KOPT-K1 (cell line): ENCODE data around the gene GBP6.
"Not testable (repeated sequence)": the region's sequence is repeated elsewhere in the genome, so short reads cannot be mapped to it uniquely, and the experiment has no call there.

Experiments
- H3K27ac ChIP-seq: fragments of 200-600 bp; sonication (generic); 2 replicates; pipeline ENCODE4 v1.5.1; 2016; ENCODE audit warnings: antibody characterized with exemption, mild to moderate bottlenecking, low read depth, low read length; ENCODE audit not compliant: poor library complexity, severe bottlenecking
- H3K36me3 ChIP-seq: fragments of 200-600 bp; sonication (generic); 2 replicates; pipeline ENCODE4 v1.5.1; 2017; ENCODE audit warnings: antibody characterized with exemption, mild to moderate bottlenecking, low read length, moderate library complexity; ENCODE audit not compliant: insufficient read depth
- H3K9me3 ChIP-seq: fragments of 200-600 bp; sonication (generic); 2 replicates; pipeline ENCODE4 v1.5.1; 2017; ENCODE audit warnings: antibody characterized with exemption, low read length, mild to moderate bottlenecking; ENCODE audit not compliant: insufficient read depth, poor library complexity, severe bottlenecking

The GBP6 gene

DNA sequence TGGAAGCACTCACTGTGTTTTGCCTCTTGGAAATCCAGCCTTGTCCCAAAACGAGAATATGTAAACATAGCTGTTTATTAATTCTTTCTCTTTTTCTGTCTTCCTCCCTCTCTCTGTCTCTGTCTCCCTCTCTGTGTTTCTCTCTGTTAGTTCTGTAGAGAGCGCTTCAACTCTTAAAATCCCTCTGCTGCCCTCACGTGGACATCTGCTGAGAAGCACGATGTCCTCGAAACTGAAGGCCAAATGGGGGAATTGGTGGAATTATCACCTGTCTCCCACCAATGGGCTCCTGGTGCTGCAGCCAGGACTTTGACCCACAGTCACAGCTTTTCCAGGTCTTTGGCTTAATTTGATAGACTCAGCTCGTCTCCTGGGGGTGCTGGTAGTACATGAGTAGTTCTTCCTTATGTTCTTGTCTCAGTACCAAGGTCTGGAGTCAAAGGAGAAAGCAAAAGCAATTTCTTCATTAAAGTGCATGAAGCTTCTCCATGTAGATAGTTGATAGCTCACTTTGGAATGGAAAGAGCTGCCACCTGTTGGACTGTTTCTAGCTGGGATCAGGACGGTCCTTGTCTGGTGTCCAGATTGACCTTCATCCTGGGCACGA is 5.5 kb upstream of the GBP6 start:
- Histone ChIP-seq H3K27ac (no peak overlapping the region), H3K36me3 (no peaks in the 10 kb centered on the region), H3K9me3 (no peaks in the 10 kb centered on the region)

DNA sequence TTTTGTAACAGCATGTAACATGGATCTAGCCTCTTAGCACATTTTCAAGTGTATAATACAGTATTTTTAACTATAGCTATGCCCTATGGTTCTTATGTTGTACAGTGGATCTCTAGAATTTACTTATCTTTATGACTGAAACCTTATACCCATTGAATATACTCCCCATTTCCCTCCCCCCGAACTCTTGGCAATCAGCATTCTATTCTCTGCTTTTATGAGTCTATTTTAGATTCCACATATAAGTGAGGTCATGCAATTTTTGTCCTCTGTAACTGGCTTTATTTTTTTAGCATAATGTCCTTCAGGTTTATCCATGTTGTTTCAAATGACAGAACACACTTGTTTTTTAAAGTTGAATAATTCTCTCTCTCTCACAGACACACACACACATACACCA is 3.1 kb upstream of the GBP6 start:
- no peaks in the 10 kb centered on the region for H3K9me3 ChIP-seq

DNA sequence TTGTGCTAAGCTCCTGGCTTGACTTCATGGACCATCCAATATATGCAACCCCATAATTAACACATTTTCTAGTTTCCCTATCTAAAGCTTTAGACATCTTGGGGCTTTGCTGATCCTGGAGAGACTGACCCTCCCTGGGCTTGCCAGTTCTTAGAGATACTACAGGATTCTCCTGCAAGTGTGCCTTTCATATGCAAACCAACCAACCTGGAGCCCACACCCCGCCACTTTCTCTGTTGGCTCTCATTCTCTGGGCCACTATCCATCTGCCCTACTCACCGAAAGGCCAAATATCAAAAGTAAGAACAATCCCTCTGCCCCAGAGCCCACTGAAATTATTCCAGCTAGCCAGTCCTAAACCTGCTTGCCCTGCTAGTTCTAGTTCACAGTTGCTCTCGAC is 2.2 kb upstream of the GBP6 start:
- no peaks in the 10 kb centered on the region for H3K9me3 ChIP-seq
- no peak overlapping the region for H3K27ac ChIP-seq
- H3K36me3 ChIP-seq, result no peaks in the 10 kb centered on the region

More for the DNA sequence above, 3.1 kb upstream of the GBP6 start:
- H3K36me3 ChIP-seq, result no peaks in the 10 kb centered on the region
- no peak overlapping the region for H3K27ac ChIP-seq

DNA sequence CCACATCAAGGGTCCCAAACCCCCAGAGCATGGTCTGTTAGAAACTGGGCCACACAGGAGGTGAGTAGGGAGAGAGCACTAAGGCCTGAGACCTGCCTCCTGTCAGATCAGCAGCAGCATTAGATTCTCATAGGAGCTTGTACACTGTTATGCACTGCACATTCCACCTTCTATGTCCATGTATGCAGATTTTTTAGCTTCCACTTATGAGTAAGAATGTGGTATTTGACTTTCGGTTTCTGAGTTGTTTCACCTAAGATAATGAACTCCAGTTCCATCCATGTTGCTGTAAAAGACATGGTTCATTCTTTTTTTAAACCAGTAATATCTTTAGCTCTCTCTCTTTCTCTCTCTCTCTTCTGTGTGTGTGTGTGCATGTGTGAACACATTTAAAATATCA is 663 bp upstream of the GBP6 start:
- no peaks in the 10 kb centered on the region for H3K9me3 ChIP-seq
- no peaks in the 10 kb centered on the region for H3K36me3 ChIP-seq
- H3K27ac ChIP-seq, result no peak overlapping the region

DNA sequence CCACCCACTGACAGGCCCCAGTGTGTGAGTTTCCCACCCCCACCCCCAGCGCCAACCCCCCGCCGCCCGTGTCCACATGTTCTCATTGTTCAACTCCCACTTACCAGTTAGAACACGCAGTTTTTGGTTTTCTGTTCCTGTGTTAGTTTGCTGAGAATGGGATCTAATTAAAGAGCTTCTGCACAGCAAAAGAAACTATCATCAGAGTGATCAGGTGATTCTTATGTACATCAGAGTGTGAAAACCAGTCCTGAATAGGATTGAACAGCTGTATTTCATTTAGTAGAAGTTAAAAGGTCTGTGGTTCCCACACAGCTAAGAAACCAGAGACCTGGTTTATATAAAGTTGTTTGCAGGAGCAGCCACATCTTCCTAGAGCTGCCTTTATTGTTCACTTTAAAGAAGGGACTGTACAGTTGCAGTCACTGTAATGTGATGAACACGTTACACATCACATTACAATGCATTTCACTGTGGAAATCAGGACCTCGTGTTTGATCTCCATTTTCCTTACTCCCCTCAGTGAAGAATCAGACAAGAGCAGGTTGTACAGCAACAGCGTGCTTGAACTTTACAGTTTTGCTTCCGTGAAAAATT is 1.2 kb downstream of the GBP6 start:
- H3K36me3 ChIP-seq, result no peaks in the 10 kb centered on the region
- no peaks in the 10 kb centered on the region for H3K9me3 ChIP-seq
- H3K27ac ChIP-seq, result no peak overlapping the region

DNA sequence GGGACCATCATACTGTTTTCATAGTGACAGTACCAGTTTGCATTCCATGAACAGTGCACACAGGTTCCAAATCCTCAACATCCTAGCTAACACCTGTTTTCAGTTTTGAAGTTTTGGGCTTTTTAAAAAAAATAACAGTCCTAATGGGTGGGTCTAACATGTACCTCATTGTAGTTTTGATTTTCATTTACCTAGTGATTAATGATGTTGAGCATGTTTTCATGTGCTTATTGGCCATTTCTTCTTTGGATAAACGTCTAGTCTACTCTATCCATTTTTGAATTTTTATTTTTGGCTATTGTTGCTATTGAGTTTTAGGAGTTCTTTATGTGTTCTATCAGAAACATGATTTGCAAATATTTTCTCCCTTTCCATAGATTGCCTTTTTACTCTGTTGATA is 3.4 kb downstream of the GBP6 start:
- no peak overlapping the region for H3K27ac ChIP-seq
- no peaks in the 10 kb centered on the region for H3K9me3 ChIP-seq
- no peaks in the 10 kb centered on the region for H3K36me3 ChIP-seq

DNA sequence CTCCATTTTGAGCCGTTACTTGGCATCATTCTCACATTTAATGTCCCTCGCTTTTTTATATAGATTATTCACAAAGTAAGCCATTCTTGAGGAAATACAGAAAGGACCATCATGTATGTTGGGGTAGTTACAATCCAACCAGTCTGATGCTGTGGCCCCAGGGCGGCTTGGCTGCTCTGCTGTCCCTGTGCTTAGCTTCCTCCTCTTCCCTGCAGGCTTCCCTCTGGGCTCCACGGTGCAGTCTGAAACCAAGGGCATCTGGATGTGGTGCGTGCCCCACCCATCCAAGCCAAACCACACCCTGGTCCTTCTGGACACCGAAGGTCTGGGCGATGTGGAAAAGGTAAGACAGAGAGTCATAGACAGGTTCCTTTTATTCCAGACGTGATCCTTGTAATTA is 5.5 kb downstream of the GBP6 start:
- H3K27ac ChIP-seq, result no peak overlapping the region
- H3K36me3 ChIP-seq, result no peaks in the 10 kb centered on the region
- no peaks in the 10 kb centered on the region for H3K9me3 ChIP-seq

DNA sequence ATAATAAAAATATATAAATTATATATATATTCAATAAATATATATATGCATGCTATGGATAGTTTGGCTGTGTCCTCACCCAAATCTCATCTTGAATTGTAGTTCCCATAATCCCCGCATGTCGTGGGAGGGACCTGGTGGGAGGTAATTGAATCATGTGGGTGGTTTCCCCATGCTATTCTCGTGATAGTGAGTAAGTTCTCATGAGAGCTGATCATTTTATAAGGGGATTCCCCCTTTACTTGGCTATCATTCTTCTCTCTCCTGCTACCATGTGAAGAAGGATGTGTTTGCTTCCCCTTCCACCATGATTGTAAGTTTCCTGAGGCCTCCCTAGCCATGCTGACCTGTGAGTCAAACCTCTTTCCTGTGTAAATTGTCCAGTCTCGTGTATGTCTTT is 10.0 kb downstream of the GBP6 start:
- H3K27ac ChIP-seq, H3K36me3 ChIP-seq, H3K9me3 ChIP-seq: not testable (repeated sequence)

DNA sequence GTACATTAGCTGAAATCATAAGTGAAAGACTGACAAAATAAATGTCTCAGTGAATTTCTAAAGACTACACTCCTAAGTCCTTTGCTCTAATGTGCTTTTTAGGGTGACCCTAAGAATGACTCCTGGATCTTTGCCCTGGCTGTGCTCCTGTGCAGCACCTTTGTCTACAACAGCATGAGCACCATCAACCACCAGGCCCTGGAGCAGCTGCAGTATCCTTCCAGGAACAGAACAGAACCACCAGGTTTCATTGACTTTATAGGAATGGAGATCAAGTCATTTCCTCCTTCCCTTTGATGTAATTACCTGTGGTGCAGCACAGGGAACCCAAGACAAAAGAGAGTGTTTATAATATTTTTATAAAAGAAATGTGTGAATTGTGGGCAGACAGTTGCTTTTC is 14.1 kb downstream of the GBP6 start:
- H3K36me3 ChIP-seq, result no peaks in the 10 kb centered on the region
- no peaks in the 10 kb centered on the region for H3K9me3 ChIP-seq
- H3K27ac ChIP-seq, result no peak overlapping the region

DNA sequence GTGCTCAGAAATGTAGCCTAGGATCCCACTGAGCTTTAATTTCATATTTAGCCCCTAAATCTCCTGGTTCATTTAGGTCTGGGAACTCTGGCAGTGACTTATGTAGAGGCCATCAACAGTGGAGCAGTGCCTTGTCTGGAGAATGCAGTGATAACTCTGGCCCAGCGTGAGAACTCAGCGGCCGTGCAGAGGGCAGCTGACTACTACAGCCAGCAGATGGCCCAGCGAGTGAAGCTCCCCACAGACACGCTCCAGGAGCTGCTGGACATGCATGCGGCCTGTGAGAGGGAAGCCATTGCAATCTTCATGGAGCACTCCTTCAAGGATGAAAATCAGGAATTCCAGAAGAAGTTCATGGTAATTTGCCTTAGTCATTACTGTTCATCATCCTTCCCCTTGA is 17.8 kb downstream of the GBP6 start:
- H3K36me3 ChIP-seq, result no peaks in the 10 kb centered on the region
- H3K27ac ChIP-seq, result no peak overlapping the region
- no peaks in the 10 kb centered on the region for H3K9me3 ChIP-seq

DNA sequence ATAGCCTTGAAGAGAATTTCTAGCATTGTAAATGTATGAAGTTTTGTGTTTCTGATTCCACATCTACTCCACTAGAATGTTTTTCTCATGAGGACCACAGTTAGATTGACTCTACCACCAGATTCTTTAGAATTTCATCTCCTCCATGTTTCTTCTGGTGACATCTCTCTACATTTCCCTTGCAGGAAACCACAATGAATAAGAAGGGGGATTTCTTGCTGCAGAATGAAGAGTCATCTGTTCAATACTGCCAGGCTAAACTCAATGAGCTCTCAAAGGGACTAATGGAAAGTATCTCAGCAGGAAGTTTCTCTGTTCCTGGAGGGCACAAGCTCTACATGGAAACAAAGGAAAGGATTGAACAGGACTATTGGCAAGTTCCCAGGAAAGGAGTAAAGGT is 18.6 kb downstream of the GBP6 start:
- Histone ChIP-seq H3K9me3 (no peaks in the 10 kb centered on the region), H3K27ac (no peak overlapping the region), H3K36me3 (no peaks in the 10 kb centered on the region)

DNA sequence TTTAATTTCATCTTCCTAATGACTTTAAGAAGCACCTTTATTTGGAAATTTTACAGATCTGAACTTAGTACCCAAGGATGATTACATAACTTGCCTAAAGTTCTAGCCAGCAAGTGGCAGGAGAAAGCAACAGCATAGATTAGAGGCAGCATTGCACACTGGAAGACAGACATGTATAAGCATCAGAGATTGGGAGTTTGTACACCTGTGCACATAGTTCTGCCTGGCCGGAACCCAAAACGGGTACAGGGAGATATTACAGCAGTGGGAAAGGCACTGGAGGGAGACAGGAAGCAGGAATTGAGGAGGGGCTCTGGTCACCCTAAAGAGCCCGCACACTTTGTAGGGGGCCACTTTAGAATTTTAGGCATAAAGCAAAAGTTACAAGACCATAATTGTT is 19.3 kb downstream of the GBP6 start:
- no peak overlapping the region for H3K27ac ChIP-seq
- H3K36me3 ChIP-seq, result no peaks in the 10 kb centered on the region
- no peaks in the 10 kb centered on the region for H3K9me3 ChIP-seq

DNA sequence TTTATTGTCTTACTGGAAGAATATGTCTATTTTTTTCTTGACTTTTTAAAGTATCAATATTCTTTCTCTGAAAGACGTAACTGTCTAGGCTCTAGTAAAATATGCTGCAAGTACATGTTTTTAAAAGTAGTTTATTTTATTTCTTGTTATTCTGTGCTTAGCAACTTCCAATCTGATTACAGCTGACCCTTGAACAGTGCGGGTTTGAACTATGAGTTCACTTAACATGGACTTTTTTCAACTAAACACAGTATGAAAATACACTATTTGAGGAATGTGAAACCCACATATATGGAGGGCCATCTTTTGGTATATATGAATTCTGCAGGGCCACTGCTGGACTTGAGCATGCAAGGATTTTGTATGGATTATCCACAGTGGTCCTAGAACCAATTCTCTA is 26.8 kb downstream of the GBP6 start:
- H3K36me3 ChIP-seq, result no peaks in the 10 kb centered on the region
- H3K27ac ChIP-seq, result no peak overlapping the region
- H3K9me3 ChIP-seq, result peaks cover 7% of the 10 kb centered on the region

DNA sequence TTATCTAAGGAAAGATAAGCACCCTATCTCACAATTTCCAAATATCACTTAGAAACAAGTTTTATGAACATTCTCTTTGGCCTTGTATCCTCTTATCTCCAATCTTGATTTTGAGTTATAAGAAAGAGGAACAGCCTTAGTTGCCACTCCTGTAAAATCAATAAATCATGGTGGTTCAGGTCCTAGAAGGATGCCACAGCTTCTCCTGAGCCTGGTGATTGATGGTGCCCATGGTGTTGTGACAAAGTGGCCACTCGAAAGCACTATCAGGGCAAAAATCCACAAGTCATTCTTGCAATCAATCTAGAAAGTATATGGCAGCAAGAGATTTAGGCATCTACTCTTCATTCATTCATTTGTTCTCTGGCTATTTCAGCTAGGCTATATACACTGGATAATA is 27.8 kb downstream of the GBP6 start:
- H3K9me3 ChIP-seq, result peaks cover 7% of the 10 kb centered on the region
- H3K36me3 ChIP-seq, result no peaks in the 10 kb centered on the region
- no peak overlapping the region for H3K27ac ChIP-seq

DNA sequence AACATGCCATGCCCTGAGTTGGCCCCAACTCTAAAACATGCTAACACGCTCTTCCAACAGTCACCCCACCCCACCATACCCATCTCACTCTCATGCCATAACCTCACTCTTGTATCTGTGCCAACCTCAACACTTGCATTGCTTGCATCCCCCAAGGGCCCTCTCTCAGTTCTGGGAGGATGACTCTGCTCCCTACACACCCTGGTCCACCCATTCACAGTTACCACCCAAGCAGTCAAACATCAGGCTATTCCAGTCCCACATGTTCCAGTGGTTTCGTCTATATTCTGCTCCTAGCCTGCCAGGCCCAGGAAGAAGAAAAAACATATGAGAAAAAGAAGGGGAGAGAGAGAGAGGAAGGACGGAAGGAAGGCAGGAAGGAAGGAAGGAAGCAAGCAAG is 31.0 kb downstream of the GBP6 start:
- Histone ChIP-seq H3K27ac (no peak overlapping the region), H3K9me3 (peaks cover 11% of the 10 kb centered on the region)

DNA sequence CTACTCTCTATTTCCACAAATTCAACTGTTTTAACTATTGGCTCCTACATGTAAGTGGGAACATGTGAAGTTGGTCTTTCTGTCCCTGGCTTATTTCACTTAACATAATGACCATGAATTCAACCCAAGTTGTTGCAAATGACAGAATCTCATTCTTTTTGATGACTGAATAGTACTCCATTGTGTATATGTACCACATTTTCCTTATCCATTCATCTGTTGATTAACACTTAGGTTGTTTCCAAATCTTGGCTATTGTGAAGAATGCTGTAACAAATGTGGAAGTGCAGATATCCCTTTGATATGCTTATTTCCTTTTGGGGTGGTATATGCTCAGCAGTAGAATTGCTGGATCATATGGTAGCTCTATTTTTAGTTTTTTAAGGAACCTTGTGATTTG is 33.0 kb downstream of the GBP6 start:
- no peaks in the 10 kb centered on the region for H3K36me3 ChIP-seq
- H3K27ac ChIP-seq, result no peak overlapping the region
- H3K9me3 ChIP-seq, result peaks cover 11% of the 10 kb centered on the region

More for the DNA sequence above, 31.0 kb downstream of the GBP6 start:
- H3K36me3 ChIP-seq, result no peaks in the 10 kb centered on the region
